ENCODE results near the gene GRIP1. TPM values are rescaled to one million over a fixed set of nuclear protein-coding genes. Genes with fewer than 3 reads are reported as not detected.

Gene GRIP1
- total RNA-seq, 1 experiment from 2014 or later = 0.25 TPM

- DNase-seq (ENCODE audit: low spot score) = no peak
Observed at GRCh38 chr12:66599816-66600215, 79.1 kb downstream of the GRIP1 start.

- DNase-seq (ENCODE audit: low spot score) = no peak
Observed at GRCh38 chr12:66598608-66599007, 80.3 kb downstream of the GRIP1 start.

GRCh38 chr12:66598079-66598478 lies 80.8 kb downstream of the GRIP1 start:
- DNase-seq (ENCODE audit: low spot score) = no peak

- no peak for DNase-seq (ENCODE audit: low spot score)
Observed at GRCh38 chr12:66596199-66596598, 82.7 kb downstream of the GRIP1 start.

- no peak for DNase-seq (ENCODE audit: low spot score)
Observed at GRCh38 chr12:66594688-66595087, 84.2 kb downstream of the GRIP1 start.

- no peak for DNase-seq (ENCODE audit: low spot score)
Observed at GRCh38 chr12:66590275-66590985, 88.4 kb downstream of the GRIP1 start.

GRCh38 chr12:66589095-66589494 lies 89.8 kb downstream of the GRIP1 start:
- no peak for DNase-seq (ENCODE audit: low spot score)

- no peak for DNase-seq (ENCODE audit: low spot score)
Observed at GRCh38 chr12:66587912-66588311, 91.0 kb downstream of the GRIP1 start.

- DNase-seq (ENCODE audit: low spot score) = no peak
Observed at GRCh38 chr12:66584673-66585072, 94.2 kb downstream of the GRIP1 start.

- no peak for DNase-seq (ENCODE audit: low spot score)
Observed at GRCh38 chr12:66573605-66574004, 105.3 kb downstream of the GRIP1 start.

- no peak for DNase-seq (ENCODE audit: low spot score)
Observed at GRCh38 chr12:66572845-66573244, 106.0 kb downstream of the GRIP1 start.

- no peak for DNase-seq (ENCODE audit: low spot score)
Observed at GRCh38 chr12:66571361-66571915, 107.4 kb downstream of the GRIP1 start.

- no peak for DNase-seq (ENCODE audit: low spot score)
Observed at GRCh38 chr12:66563220-66563619, 115.7 kb downstream of the GRIP1 start.

- no peak for DNase-seq (ENCODE audit: low spot score)
Observed at GRCh38 chr12:66555113-66555512, 123.8 kb downstream of the GRIP1 start.

GRCh38 chr12:66552716-66553115 lies 126.2 kb downstream of the GRIP1 start:
- DNase-seq (ENCODE audit: low spot score) = no peak

GRCh38 chr12:66550626-66551025 lies 128.2 kb downstream of the GRIP1 start:
- no peak for DNase-seq (ENCODE audit: low spot score)

GRCh38 chr12:66549050-66549389 lies 129.9 kb downstream of the GRIP1 start:
- no peak for DNase-seq (ENCODE audit: low spot score)

- DNase-seq (ENCODE audit: low spot score) = no peak
Observed at GRCh38 chr12:66548338-66549049, 130.4 kb downstream of the GRIP1 start.

GRCh38 chr12:66541426-66541825 lies 137.4 kb downstream of the GRIP1 start:
- DNase-seq (ENCODE audit: low spot score) = no peak

- no peak for DNase-seq (ENCODE audit: low spot score)
Observed at GRCh38 chr12:66539431-66539830, 139.4 kb downstream of the GRIP1 start.

GRCh38 chr12:66538970-66539369 lies 139.9 kb downstream of the GRIP1 start:
- DNase-seq (ENCODE audit: low spot score) = no peak

- no peak for DNase-seq (ENCODE audit: low spot score)
Observed at GRCh38 chr12:66537876-66538275, 141.0 kb downstream of the GRIP1 start.

GRCh38 chr12:66533767-66534166 lies 145.1 kb downstream of the GRIP1 start:
- no peak for DNase-seq (ENCODE audit: low spot score)

All from HT-29 (cell line).